BLaER1 (cell line): ENCODE measurements around the gene FRMD4A.
"Not testable (repeated sequence)": the region's sequence is repeated elsewhere in the genome, so short reads cannot be mapped to it uniquely, and the experiment has no call there.

Experiments
- H3K27ac ChIP-seq: shearing (Covaris generic); formaldehyde crosslinking; 2 replicates; pipeline ENCODE4 v1.8.1; 2022
- H3K27me3 ChIP-seq: shearing (Covaris generic); formaldehyde crosslinking; 2 replicates; pipeline ENCODE4 v1.8.1; 2022
- H3K36me3 ChIP-seq: shearing (Covaris generic); formaldehyde crosslinking; 2 replicates; pipeline ENCODE4 v1.8.1; 2022
- H3K4me1 ChIP-seq: shearing (Covaris generic); formaldehyde crosslinking; 2 replicates; pipeline ENCODE4 v1.8.1; 2022
- H3K4me2 ChIP-seq: shearing (Covaris generic); formaldehyde crosslinking; 2 replicates; pipeline ENCODE4 v1.8.1; 2022
- H3K4me3 ChIP-seq: shearing (Covaris generic); formaldehyde crosslinking; 2 replicates; pipeline ENCODE4 v1.8.1; 2022
- H3K9ac ChIP-seq: shearing (Covaris generic); formaldehyde crosslinking; 2 replicates; pipeline ENCODE4 v1.8.1; 2022
- H3K9me3 ChIP-seq: shearing (Covaris generic); formaldehyde crosslinking; 2 replicates; pipeline ENCODE4 v1.8.1; 2022
- H4K20me1 ChIP-seq: shearing (Covaris generic); formaldehyde crosslinking; 2 replicates; pipeline ENCODE4 v1.8.1; 2022
- Cebpa-rat ChIP-seq: shearing (Covaris generic); IDR thresholded peaks from 2 replicates; pipeline ENCODE4 v1.8.1; 2022

Gene FRMD4A

DNA sequence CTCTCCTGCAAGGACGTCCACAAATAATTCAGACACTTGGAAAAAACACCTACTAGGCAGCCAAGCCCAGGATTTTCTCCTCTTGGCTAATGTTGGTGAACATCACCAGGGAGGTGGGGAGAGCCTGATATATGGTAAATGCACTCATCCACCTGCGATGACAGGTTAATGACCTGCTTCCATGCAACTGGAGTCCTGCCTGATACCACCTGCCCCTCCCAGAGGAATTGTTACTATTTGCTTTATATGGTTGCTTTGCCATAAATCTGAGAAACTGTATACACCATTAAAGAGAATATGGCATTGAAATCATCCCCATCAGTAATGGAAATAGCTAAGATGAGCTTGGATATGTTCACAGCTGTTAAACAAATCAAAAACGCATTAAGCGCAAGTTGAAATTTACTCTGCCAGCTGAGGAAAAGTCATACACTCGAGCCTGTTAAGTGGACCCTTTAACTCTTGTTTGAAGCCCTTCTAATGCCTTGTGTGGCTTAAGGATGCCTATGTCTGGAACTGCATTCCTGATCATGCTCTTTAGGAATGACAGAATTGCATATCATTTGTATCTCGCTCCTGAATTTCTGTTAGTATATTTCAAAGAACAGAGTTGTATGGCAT is 535.6 kb downstream of the FRMD4A start:
- Histone ChIP-seq H3K27ac (0 out of 2 replicates have a peak overlapping the region, but pooled peaks have one; percentile 19), H3K4me1 (peaks cover 34% of the 10 kb centered on the region), H3K36me3 (no peaks in the 10 kb centered on the region), H4K20me1 (no peaks in the 10 kb centered on the region), H3K9me3 (no peaks in the 10 kb centered on the region), H3K27me3 (no peaks in the 10 kb centered on the region), H3K4me3 (no peak overlapping the region), H3K9ac (no peak overlapping the region), H3K4me2 (peak overlapping the region; percentile 66)
- TF ChIP-seq Cebpa-rat = no peak

DNA sequence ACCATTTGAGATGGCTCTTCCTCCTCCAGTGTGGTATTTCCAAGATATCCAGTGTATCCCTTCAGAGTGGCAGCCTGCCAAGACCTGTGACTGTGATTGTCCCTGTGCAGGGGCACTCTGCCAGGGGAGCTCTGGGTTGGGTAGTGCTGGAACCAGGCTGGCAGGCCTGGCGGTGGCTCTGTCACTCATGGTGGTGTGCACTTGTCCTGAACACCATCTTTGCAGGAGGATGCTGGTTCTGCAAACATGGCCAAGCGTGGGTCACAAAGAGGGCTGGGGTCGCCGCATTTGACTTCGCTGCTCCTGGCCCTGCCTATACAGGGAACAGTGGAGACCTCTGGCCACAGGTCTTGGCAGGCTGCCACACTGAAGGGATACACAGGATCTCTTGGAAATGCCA is 538.7 kb downstream of the FRMD4A start:
- no peak for TF ChIP-seq Cebpa-rat
- H3K4me1 ChIP-seq = peaks cover 52% of the 10 kb centered on the region
- no peak overlapping the region for H3K27ac ChIP-seq
- no peaks in the 10 kb centered on the region for H3K36me3 ChIP-seq
- H3K27me3 ChIP-seq = no peaks in the 10 kb centered on the region
- no peak overlapping the region for H3K4me3 ChIP-seq
- H3K9me3 ChIP-seq = no peaks in the 10 kb centered on the region
- no peak overlapping the region for H3K9ac ChIP-seq
- H4K20me1 ChIP-seq = no peaks in the 10 kb centered on the region
- no peak overlapping the region for H3K4me2 ChIP-seq

DNA sequence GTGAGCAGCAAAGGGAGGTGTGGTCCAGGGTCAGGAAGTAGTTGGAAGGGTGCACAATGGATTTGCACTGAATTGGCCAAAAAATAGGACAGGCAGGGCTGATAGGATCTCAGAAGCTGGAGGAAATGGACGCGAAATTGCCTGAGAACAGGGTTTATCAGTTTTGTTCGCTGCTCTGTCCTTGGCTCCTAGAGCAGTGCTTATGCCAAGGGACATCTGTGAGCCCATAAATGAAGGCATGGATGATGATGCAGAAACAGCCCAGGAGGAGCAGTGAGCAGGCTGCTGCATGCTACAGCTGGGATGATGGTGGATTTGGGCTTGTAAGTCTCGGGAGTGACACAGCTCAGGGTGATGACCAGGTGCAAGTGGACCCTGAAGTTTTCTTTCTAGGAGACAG is 539.2 kb downstream of the FRMD4A start:
- Histone ChIP-seq H3K9ac (no peak overlapping the region), H3K4me1 (peaks cover 56% of the 10 kb centered on the region), H3K4me3 (no peak overlapping the region), H4K20me1 (no peaks in the 10 kb centered on the region), H3K36me3 (no peaks in the 10 kb centered on the region), H3K4me2 (no peak overlapping the region), H3K9me3 (no peaks in the 10 kb centered on the region), H3K27me3 (no peaks in the 10 kb centered on the region), H3K27ac (no peak overlapping the region)
- TF ChIP-seq Cebpa-rat = no peak

DNA sequence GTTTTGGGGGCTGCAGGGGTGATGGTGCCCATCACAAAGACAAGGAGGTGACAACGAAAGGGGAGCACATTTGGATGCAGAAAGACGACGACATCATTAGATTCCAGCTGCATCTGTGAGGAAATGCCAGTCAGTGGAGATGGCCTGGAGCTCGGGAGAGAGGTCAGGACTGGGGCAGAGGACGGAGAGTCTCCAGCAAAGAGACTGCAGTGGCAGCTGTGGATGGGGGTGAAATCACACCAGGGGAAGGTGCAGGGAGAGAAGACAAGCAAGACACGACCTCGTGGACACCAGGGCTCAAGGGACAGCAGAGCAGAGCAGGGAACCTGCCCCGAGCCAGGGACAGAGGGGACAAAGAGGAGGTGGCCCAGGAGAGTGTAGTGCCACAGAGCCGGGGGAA is 540.5 kb downstream of the FRMD4A start:
- Histone ChIP-seq H3K4me3 (no peak overlapping the region), H4K20me1 (no peaks in the 10 kb centered on the region), H3K4me1 (peaks cover 46% of the 10 kb centered on the region), H3K9me3 (no peaks in the 10 kb centered on the region), H3K9ac (no peak overlapping the region), H3K27ac (no peak overlapping the region), H3K27me3 (no peaks in the 10 kb centered on the region), H3K36me3 (no peaks in the 10 kb centered on the region), H3K4me2 (0 out of 2 replicates have a peak overlapping the region, but pooled peaks have one; percentile 24)
- TF ChIP-seq Cebpa-rat = no peak

DNA sequence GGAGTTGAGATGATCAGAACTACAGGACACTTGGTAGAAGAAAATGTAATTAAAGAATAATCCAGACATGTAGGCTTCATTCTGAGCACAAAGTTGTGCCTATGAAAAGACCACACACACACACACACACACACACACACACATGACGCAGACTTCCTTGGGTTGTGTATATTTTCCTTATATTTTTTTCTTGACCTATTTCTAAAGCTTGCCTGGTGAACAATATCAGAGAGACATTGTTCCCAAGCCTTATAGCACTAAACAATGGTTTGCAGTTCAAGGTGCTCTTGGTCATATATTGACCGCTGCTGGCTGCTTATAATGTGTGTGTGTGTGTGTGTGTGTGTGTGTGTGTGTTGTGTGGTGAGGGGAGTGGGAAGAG is 541.3 kb downstream of the FRMD4A start:
- Histone ChIP-seq H3K4me2 (peak overlapping the region; percentile 83), H3K9me3 (no peaks in the 10 kb centered on the region), H3K9ac (no peak overlapping the region), H3K4me1 (peaks cover 42% of the 10 kb centered on the region), H3K36me3 (no peaks in the 10 kb centered on the region), H4K20me1 (no peaks in the 10 kb centered on the region), H3K27me3 (no peaks in the 10 kb centered on the region), H3K27ac (no peak overlapping the region), H3K4me3 (no peak overlapping the region)
- TF ChIP-seq Cebpa-rat = no peak

DNA sequence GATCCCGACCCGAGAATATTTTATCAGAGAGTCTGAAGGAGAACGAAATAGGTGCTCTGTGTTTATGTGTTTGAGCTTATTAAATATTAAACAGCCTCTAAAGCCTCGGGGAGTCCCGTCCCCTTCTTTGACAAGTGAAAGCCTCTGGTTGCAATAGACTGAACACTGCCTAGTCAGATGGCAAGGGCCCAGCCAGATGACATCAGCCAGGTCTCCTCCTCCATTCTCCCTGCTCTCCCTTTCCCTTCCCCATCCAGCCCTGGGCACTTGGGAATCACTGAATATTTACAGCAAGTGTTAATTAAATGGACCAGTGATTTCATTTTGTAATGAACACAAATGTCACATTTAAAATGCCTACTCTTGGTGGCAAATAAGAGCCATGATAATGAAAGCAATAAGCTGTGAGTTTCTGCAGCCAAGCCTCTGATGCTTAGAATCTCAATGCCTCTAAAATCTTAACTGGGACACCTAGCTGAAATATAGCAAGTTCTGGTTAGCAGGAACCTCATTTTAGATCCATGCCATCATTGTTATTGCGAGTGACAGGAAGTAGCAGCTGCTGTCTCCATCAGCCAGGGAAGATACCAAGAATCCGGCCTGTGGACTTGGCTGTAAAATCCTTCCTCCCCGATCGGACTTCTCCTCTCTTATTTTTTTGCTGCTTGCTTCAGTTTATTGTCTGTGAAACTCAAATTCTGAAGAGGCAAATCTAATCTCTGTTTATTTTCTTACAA is 541.8 kb downstream of the FRMD4A start:
- no peaks in the 10 kb centered on the region for H3K27me3 ChIP-seq
- peak overlapping the region; percentile 44; the same call in 1 of the 2 replicates for H3K27ac ChIP-seq
- H3K4me3 ChIP-seq = no peak overlapping the region
- no peak for TF ChIP-seq Cebpa-rat
- H3K9me3 ChIP-seq = no peaks in the 10 kb centered on the region
- 0 out of 2 replicates have a peak overlapping the region, but pooled peaks have one; percentile 0 for H3K9ac ChIP-seq
- H3K4me1 ChIP-seq = peaks cover 48% of the 10 kb centered on the region
- H3K4me2 ChIP-seq = peak overlapping the region; percentile 83
- no peaks in the 10 kb centered on the region for H4K20me1 ChIP-seq
- no peaks in the 10 kb centered on the region for H3K36me3 ChIP-seq

DNA sequence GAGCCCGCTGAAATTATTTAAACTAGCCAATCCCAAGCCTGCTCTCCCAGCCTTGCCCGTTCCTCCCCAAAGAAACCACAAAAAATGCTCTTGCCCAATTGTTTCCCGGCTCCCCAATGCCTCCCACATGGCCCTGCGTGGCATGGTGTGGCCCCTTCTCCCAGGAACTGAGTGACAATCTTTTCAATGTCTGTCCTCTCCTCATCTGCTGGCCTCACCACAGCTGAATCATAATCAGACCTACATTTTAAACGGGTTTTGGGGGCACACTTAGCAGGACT is 542.5 kb downstream of the FRMD4A start:
- H3K9me3 ChIP-seq = no peaks in the 10 kb centered on the region
- 0 out of 2 replicates have a peak overlapping the region, but pooled peaks have one; percentile 0 for H3K9ac ChIP-seq
- no peaks in the 10 kb centered on the region for H4K20me1 ChIP-seq
- H3K4me2 ChIP-seq = peak overlapping the region; percentile 83
- H3K4me3 ChIP-seq = no peak overlapping the region
- peaks cover 54% of the 10 kb centered on the region for H3K4me1 ChIP-seq
- H3K27ac ChIP-seq = peak overlapping the region; percentile 44; the same call in 1 of the 2 replicates
- no peaks in the 10 kb centered on the region for H3K27me3 ChIP-seq
- TF ChIP-seq Cebpa-rat = no peak
- H3K36me3 ChIP-seq = no peaks in the 10 kb centered on the region

DNA sequence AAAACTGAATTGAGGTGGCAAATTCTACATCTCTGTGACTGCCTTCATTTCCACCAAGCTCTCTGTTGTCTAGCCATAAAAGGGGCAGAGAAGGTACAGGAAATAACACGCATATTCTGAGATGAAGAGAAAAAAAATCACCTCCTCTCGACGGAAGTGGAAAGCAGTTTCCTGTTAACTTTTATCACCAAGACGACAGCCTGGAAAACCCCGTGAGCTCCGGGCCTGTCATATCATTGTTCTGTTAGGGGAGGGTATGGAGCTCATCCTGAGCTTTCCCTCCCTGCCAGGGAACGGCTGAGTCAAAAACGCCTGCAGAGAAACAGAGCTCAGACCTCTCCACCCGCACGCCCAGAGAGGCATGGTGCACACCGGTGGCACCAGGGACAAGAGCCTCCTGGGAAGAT is 543.7 kb downstream of the FRMD4A start:
- TF ChIP-seq Cebpa-rat = no peak
- Histone ChIP-seq H3K9ac (peak overlapping the region; percentile 59; the same call in 1 of the 2 replicates), H4K20me1 (no peaks in the 10 kb centered on the region), H3K4me3 (peak overlapping the region; percentile 28; the same call in 1 of the 2 replicates), H3K27me3 (no peaks in the 10 kb centered on the region), H3K4me1 (peaks cover 62% of the 10 kb centered on the region), H3K9me3 (no peaks in the 10 kb centered on the region), H3K4me2 (peak overlapping the region; percentile 83), H3K27ac (peak overlapping the region; percentile 44), H3K36me3 (no peaks in the 10 kb centered on the region)

DNA sequence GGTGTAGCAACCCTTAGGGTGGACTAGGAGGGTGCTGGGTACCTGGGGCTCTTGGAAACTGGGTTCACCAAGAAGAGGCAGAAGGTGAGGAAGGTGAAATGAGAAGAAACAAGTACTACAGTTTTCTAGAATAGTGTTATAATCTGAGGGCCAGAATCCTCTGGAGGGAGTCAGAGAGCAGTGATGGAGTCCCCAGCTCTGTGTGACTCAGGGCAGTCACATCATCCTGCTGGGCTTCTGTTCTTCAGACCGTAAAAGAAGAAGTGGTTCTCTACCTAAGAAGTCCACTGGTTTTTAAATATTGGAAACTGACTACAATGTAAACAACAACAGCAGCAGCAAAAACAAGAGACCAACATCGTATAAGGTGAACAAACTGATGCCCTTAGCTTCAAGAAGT is 546.7 kb downstream of the FRMD4A start:
- Histone ChIP-seq H3K27ac (peak overlapping the region; percentile 15; the same call in 1 of the 2 replicates), H4K20me1 (no peaks in the 10 kb centered on the region), H3K9ac (no peak overlapping the region), H3K4me2 (peak overlapping the region; percentile 54), H3K4me3 (no peak overlapping the region), H3K36me3 (no peaks in the 10 kb centered on the region), H3K9me3 (no peaks in the 10 kb centered on the region), H3K4me1 (peaks cover 56% of the 10 kb centered on the region), H3K27me3 (no peaks in the 10 kb centered on the region)
- no peak for TF ChIP-seq Cebpa-rat

DNA sequence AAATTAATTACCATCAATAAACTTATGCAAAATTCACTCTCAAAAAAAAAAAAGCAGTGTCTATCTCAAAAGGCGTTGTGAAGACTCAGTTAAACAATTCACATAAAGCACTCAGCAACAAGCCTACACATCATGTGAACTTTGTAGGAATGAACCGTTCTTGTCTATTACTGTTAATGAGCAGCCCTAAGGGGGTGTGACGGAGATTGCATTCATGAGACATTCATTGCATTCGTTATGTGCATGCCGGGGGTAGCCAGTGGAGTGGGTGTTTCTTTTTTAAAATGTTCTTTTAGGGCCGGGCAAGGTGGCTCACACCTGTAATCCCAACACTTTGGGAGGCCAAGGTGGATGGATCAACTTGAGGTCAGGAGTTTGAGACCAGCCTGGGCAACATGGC is 551.0 kb downstream of the FRMD4A start:
- Histone ChIP-seq H4K20me1 (no peaks in the 10 kb centered on the region), H3K36me3 (no peaks in the 10 kb centered on the region), H3K4me3 (no peak overlapping the region), H3K9ac (no peak overlapping the region), H3K4me1 (peaks cover 27% of the 10 kb centered on the region), H3K9me3 (no peaks in the 10 kb centered on the region), H3K27me3 (no peaks in the 10 kb centered on the region), H3K4me2 (no peak overlapping the region), H3K27ac (no peak overlapping the region)
- TF ChIP-seq Cebpa-rat = no peak

DNA sequence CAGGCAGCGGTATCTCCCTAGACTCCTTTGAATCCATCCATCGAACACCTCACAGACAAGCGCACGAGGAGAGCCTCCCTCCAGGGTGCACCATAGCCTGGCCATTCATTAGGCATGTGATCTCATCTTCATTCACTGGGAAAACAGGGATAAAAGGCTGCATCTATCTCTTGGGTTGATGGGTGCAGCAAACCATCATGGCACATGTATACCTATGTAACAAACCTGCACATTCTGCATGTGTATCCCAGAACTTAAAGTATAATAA is 552.1 kb downstream of the FRMD4A start:
- not testable (repeated sequence) for H3K9ac ChIP-seq, H4K20me1 ChIP-seq, H3K4me3 ChIP-seq, H3K4me2 ChIP-seq, H3K36me3 ChIP-seq, H3K27me3 ChIP-seq, H3K9me3 ChIP-seq, H3K27ac ChIP-seq
- peaks cover 18% of the 10 kb centered on the region for H3K4me1 ChIP-seq
